ENCODE data around the gene DPP3.

The DPP3 gene

DNA sequence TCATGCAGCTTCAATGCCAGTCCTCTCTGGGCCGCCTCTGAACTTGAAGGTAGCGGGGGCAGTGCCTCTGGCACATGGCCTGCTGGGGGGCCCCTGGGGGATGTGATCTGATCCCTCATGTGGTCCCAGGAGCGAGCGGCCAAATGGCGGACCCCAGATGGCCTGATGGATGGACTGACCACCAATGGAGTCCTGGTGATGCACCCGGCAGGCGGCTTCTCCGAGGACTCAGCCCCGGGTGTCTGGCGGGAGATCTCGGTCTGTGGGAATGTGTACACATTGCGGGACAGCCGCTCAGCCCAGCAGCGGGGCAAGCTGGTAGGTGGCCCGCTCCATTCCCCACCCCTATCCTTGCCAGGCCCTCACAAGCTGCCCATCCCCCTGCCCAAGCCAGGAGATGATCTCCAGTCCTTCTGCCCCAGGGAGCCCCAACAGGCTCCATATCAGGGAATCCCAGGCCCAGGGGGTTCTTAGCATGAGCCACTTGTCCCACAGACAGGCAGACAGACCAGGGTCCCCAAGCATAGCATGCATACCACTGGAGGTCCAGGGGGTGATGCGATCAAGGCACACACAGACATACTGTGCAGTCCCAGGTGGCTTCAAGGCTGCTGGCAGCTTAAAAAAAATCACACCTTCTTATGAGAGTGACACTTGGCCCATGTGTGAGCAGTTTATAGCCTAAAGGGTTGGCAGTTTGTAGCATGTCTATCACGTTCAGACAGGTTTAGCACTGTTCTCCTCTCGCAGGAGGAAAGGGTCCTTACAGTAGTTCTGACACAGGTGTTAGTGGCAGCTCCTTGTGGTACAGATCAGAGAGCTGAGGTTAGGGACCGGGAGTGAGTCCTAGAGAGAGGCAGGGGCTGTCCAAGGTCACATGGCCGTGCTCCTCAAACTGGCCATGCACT lies 6.4 kb upstream of the DPP3 start:
- ATAC-seq, result no peak
- no peak for TF ChIP-seq CSDC2 (CRISPR knock-in tag; IDR thresholded peaks at IDR 0.05)
- no peak for TF ChIP-seq BACH2 (CRISPR knock-in tag; IDR thresholded peaks at IDR 0.05; ENCODE audit: borderline replicate concordance)
- no peak for TF ChIP-seq ZFP3 (CRISPR knock-in tag; IDR thresholded peaks at IDR 0.05)
- no peak for TF ChIP-seq PPARA (CRISPR knock-in tag; IDR thresholded peaks at IDR 0.05; ENCODE audit: borderline replicate concordance)
- no peak for TF ChIP-seq ESRRG (CRISPR knock-in tag; IDR thresholded peaks at IDR 0.05)
- no peak for TF ChIP-seq PATZ1 (CRISPR knock-in tag; IDR thresholded peaks at IDR 0.05; ENCODE audit: borderline replicate concordance)
- TF ChIP-seq ZC3H10 (CRISPR knock-in tag; IDR thresholded peaks at IDR 0.05), result no peak
- no peak for TF ChIP-seq ZNF70 (CRISPR knock-in tag; IDR thresholded peaks at IDR 0.05)
- TF ChIP-seq TCF4 (CRISPR knock-in tag; IDR thresholded peaks at IDR 0.05; ENCODE audit: borderline replicate concordance), result no peak
- TF ChIP-seq SNAI2 (CRISPR knock-in tag; IDR thresholded peaks at IDR 0.05), result no peak
- TF ChIP-seq, protein P1, sequence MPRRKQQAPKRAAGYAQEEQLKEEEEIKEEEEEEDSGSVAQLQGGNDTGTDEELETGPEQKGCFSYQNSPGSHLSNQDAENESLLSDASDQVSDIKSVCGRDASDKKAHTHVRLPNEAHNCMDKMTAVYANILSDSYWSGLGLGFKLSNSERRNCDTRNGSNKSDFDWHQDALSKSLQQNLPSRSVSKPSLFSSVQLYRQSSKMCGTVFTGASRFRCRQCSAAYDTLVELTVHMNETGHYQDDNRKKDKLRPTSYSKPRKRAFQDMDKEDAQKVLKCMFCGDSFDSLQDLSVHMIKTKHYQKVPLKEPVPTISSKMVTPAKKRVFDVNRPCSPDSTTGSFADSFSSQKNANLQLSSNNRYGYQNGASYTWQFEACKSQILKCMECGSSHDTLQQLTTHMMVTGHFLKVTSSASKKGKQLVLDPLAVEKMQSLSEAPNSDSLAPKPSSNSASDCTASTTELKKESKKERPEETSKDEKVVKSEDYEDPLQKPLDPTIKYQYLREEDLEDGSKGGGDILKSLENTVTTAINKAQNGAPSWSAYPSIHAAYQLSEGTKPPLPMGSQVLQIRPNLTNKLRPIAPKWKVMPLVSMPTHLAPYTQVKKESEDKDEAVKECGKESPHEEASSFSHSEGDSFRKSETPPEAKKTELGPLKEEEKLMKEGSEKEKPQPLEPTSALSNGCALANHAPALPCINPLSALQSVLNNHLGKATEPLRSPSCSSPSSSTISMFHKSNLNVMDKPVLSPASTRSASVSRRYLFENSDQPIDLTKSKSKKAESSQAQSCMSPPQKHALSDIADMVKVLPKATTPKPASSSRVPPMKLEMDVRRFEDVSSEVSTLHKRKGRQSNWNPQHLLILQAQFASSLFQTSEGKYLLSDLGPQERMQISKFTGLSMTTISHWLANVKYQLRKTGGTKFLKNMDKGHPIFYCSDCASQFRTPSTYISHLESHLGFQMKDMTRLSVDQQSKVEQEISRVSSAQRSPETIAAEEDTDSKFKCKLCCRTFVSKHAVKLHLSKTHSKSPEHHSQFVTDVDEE (CRISPR knock-in tag; IDR thresholded peaks at IDR 0.05), result no peak
- TF ChIP-seq, protein P2, sequence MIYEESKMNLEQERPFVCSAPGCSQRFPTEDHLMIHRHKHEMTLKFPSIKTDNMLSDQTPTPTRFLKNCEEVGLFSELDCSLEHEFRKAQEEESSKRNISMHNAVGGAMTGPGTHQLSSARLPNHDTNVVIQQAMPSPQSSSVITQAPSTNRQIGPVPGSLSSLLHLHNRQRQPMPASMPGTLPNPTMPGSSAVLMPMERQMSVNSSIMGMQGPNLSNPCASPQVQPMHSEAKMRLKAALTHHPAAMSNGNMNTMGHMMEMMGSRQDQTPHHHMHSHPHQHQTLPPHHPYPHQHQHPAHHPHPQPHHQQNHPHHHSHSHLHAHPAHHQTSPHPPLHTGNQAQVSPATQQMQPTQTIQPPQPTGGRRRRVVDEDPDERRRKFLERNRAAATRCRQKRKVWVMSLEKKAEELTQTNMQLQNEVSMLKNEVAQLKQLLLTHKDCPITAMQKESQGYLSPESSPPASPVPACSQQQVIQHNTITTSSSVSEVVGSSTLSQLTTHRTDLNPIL (CRISPR knock-in tag; IDR thresholded peaks at IDR 0.05; ENCODE audit: low read depth), result no peak
- TF ChIP-seq, protein P3, sequence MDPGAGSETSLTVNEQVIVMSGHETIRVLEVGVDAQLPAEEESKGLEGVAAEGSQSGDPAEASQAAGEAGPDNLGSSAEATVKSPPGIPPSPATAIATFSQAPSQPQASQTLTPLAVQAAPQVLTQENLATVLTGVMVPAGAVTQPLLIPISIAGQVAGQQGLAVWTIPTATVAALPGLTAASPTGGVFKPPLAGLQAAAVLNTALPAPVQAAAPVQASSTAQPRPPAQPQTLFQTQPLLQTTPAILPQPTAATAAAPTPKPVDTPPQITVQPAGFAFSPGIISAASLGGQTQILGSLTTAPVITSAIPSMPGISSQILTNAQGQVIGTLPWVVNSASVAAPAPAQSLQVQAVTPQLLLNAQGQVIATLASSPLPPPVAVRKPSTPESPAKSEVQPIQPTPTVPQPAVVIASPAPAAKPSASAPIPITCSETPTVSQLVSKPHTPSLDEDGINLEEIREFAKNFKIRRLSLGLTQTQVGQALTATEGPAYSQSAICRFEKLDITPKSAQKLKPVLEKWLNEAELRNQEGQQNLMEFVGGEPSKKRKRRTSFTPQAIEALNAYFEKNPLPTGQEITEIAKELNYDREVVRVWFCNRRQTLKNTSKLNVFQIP (CRISPR knock-in tag; IDR thresholded peaks at IDR 0.05; ENCODE audit: borderline replicate concordance, low read depth), result no peak
- TF ChIP-seq, protein P4, sequence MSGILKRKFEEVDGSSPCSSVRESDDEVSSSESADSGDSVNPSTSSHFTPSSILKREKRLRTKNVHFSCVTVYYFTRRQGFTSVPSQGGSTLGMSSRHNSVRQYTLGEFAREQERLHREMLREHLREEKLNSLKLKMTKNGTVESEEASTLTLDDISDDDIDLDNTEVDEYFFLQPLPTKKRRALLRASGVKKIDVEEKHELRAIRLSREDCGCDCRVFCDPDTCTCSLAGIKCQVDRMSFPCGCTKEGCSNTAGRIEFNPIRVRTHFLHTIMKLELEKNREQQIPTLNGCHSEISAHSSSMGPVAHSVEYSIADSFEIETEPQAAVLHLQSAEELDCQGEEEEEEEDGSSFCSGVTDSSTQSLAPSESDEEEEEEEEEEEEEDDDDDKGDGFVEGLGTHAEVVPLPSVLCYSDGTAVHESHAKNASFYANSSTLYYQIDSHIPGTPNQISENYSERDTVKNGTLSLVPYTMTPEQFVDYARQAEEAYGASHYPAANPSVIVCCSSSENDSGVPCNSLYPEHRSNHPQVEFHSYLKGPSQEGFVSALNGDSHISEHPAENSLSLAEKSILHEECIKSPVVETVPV (CRISPR knock-in tag; IDR thresholded peaks at IDR 0.05), result no peak
- TF ChIP-seq ISL1 (CRISPR knock-in tag; IDR thresholded peaks at IDR 0.05), result no peak
- no peak for TF ChIP-seq ARNTL (CRISPR knock-in tag; IDR thresholded peaks at IDR 0.05; ENCODE audit: borderline replicate concordance, low read depth)

DNA sequence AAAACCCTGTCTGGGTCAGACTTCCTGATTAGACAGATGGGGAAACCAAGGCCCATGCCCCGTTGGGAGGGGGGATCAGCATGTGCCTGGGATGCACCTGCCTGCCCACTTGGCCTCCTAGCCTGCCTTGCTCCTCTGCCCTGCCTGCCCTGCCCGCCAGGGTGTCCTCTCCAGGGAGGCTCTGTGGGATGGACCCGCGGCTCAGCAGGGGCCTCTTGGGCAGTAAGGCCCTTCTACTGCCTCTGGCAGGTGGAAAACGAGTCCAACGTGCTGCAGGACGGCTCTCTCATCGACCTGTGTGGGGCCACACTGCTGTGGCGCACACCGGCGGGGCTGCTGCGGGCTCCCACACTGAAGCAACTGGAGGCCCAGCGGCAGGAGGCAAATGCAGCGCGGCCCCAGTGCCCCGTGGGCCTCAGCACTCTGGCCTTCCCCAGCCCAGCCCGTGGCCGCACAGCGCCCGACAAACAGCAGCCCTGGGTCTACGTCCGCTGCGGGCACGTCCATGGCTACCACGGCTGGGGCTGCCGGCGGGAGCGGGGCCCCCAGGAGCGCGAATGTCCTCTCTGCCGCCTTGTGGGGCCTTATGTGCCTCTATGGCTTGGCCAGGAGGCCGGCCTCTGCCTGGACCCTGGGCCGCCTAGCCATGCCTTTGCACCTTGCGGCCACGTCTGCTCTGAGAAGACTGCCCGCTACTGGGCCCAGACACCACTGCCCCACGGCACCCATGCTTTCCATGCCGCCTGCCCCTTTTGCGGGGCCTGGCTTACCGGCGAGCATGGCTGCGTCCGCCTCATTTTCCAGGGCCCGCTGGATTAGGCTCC lies 4.7 kb upstream of the DPP3 start:
- ATAC-seq, result no peak
- TF ChIP-seq, protein P2 (CRISPR knock-in tag; IDR thresholded peaks at IDR 0.05; ENCODE audit: low read depth), result no peak
- TF ChIP-seq, protein P3 (CRISPR knock-in tag; IDR thresholded peaks at IDR 0.05; ENCODE audit: borderline replicate concordance, low read depth), result no peak
- TF ChIP-seq SNAI2 (CRISPR knock-in tag; IDR thresholded peaks at IDR 0.05) (no peak), PPARA (CRISPR knock-in tag; IDR thresholded peaks at IDR 0.05; ENCODE audit: borderline replicate concordance) (no peak), TCF4 (CRISPR knock-in tag; IDR thresholded peaks at IDR 0.05; ENCODE audit: borderline replicate concordance) (no peak), ZC3H10 (CRISPR knock-in tag; IDR thresholded peaks at IDR 0.05) (no peak), BACH2 (CRISPR knock-in tag; IDR thresholded peaks at IDR 0.05; ENCODE audit: borderline replicate concordance) (no peak), CSDC2 (CRISPR knock-in tag; IDR thresholded peaks at IDR 0.05) (no peak), RARB (CRISPR knock-in tag; IDR thresholded peaks at IDR 0.05) (no peak), ZNF8 (CRISPR knock-in tag; IDR thresholded peaks at IDR 0.05) (no peak)
- TF ChIP-seq, protein P4 (CRISPR knock-in tag; IDR thresholded peaks at IDR 0.05), result no peak

All from SK-N-SH treated with all-trans-retinoic acid at 6 μM for 48 hours (cell line).